Thyroid gland (tissue), 4 donors: ENCODE measurements around the gene LAD1.

Source experiments
- CTCF ChIP-seq, 6 experiments: fragments of 200-600 bp in 3 of 6; fragments of 450-650 bp in 3 of 6; sonication (generic) in 3 of 6; IDR thresholded peaks; one replicate each; pipeline ENCODE4 v1.5.1; 2016 to 2019; ENCODE audit warnings: antibody characterized with exemption in 6 of 6, mild to moderate bottlenecking in 2 of 6, inconsistent platforms in 1 of 6, moderate library complexity in 1 of 6
- POLR2A ChIP-seq, 2 donors: fragments of 450-650 bp; IDR thresholded peaks; one replicate each; pipeline ENCODE4 v1.6.1; 2017; ENCODE audit warnings: antibody characterized with exemption in 2 of 2, mild to moderate bottlenecking in 2 of 2, moderate library complexity in 1 of 2

- TF ChIP-seq POLR2A (IDR thresholded peaks at IDR 0.05) (no peak), CTCF (IDR thresholded peaks at IDR 0.05) (no peak)
Measured at GRCh38 chr1:201393076-201393475, 6.0 kb downstream of the LAD1 start.
